ENCODE data around the gene FAAP100.

GRCh38 chr17:81502471-81503017 is 49.6 kb downstream of the FAAP100 start:
- no peak for TF ChIP-seq CTCF (IDR thresholded peaks at IDR 0.05; ENCODE audit: insufficient read depth, low read length)
- no peak for TF ChIP-seq REST (IDR thresholded peaks at IDR 0.05; ENCODE audit: insufficient replicate concordance, low read depth)
- TF ChIP-seq POLR2AphosphoS5 (IDR thresholded peaks at IDR 0.05; ENCODE audit: low read depth) = no peak
- no peak for TF ChIP-seq GABPA (IDR thresholded peaks at IDR 0.05; ENCODE audit: low read depth)

Data from HL-60 (cell line).